ENCODE data around the gene STAT3.

The STAT3 gene

DNA sequence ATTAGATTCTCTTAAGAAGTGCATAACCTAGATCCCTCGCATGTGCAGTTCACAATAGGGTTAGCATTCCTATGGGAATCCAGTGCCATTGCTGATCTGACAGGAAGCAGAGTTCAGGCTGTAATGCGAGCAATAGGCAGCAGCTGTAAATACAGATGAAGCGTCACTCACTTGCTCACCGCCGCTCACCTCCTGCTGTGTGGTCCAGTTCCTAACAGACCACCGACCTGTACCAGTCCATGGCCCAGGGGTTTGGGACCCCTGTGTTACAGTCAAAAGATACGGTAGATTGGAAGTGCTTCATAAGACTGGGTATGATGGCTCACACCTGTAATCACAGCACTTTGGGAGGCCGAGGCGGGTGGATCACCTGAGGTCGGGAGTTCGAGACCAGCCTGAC lies 97.1 kb downstream of the STAT3 start:
- TF ChIP-seq, protein P1, sequence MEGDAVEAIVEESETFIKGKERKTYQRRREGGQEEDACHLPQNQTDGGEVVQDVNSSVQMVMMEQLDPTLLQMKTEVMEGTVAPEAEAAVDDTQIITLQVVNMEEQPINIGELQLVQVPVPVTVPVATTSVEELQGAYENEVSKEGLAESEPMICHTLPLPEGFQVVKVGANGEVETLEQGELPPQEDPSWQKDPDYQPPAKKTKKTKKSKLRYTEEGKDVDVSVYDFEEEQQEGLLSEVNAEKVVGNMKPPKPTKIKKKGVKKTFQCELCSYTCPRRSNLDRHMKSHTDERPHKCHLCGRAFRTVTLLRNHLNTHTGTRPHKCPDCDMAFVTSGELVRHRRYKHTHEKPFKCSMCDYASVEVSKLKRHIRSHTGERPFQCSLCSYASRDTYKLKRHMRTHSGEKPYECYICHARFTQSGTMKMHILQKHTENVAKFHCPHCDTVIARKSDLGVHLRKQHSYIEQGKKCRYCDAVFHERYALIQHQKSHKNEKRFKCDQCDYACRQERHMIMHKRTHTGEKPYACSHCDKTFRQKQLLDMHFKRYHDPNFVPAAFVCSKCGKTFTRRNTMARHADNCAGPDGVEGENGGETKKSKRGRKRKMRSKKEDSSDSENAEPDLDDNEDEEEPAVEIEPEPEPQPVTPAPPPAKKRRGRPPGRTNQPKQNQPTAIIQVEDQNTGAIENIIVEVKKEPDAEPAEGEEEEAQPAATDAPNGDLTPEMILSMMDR (conservative IDR thresholded peaks at IDR 0.05; ENCODE audit: control insufficient read depth, insufficient read depth, low read depth, low read length): no peak
- no peak overlapping the region for H3K4me3 ChIP-seq (ENCODE audit: control insufficient read depth, low read depth, low read length)
- DNase-seq (ENCODE audit: low read depth): no peak

DNA sequence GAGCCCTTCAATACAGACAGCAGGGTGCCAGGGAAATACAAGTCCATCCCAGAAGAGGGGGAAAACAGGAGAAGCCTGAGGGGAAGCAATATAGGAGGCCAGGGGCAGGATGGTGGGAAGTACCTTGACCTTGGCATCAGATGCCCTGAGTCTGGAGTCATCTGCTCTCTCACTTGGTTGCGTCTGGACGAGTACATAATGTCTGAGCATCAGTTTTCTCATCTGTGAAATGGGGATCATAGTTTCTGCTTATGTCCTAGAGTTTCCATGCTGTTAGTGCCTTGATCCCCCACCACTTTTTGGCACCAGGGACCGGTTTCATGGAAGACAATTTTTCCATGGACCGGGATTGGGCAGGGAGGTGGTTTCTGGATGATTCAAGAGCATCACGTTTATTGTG lies 97.7 kb downstream of the STAT3 start:
- TF ChIP-seq, protein P1 (conservative IDR thresholded peaks at IDR 0.05; ENCODE audit: control insufficient read depth, insufficient read depth, low read depth, low read length): no peak
- H3K4me3 ChIP-seq (ENCODE audit: control insufficient read depth, low read depth, low read length): no peak overlapping the region
- no peak for DNase-seq (ENCODE audit: low read depth)

DNA sequence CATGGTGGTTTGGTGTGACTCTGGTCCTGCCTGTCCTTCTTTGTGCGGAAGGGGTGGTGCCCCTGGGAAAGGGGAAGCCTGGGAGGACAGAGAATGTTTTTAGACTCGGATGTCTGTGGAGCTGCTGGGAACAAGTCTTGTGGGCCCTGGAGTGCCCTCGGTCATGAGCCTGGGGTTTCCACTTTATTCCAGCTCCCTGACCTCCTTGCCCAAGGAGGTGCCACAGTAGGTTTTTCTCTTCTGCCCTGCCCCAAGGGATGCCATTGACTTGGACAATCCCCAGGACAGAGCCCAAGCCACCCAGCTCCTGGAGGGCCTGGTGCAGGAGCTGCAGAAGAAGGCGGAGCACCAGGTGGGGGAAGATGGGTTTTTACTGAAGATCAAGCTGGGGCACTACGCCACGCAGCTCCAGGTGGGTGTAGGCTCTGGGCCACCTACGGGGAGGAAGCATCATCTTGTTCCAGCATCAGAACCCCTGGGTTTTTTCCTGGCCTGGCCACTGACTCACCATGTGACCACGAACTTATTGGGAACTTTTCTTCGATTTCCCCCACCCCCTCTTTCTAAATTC lies 98.5 kb downstream of the STAT3 start:
- no peak overlapping the region for H3K4me3 ChIP-seq (ENCODE audit: control insufficient read depth, low read depth, low read length)
- DNase-seq (ENCODE audit: low read depth): no peak
- TF ChIP-seq, protein P1 (conservative IDR thresholded peaks at IDR 0.05; ENCODE audit: control insufficient read depth, insufficient read depth, low read depth, low read length): no peak

DNA sequence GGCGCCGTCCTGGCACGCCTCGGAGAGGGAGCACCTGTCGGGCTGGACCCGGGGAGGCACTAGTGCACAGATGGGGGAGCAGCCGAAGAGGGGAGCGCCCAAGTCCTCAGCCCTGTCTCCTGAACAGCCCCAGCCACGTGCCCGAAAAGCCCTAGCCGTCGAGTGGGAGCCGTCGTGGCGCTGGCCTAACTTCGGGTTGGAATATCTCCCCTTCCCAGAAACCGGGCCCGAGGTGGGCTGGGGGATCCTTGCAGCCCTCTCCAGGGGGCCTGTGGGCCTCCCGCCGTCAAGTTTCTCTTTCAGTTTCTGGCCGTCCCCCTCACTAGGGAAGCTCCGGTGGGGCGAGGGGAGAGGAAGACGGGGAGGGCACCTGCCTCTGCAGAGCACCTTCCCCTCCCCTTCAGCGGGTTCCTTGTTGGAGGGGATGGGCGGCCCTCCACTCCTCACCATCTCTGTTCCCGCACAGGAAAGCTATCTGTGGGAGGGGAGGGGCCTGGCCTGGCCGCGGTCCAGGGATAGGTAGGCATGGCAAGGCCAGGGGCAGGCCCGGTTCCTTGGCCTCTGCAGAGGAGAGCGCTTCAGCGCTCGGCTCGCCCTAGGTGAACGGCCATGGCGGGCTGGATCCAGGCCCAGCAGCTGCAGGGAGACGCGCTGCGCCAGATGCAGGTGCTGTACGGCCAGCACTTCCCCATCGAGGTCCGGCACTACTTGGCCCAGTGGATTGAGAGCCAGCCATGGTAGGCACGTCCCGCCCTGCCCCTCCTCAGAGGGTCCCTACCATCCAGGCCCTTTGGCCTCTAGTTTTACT lies 99.2 kb downstream of the STAT3 start:
- peak overlapping the region; percentile 15 for H3K4me3 ChIP-seq (ENCODE audit: control insufficient read depth, low read depth, low read length)
- TF ChIP-seq, protein P1 (conservative IDR thresholded peaks at IDR 0.05; ENCODE audit: control insufficient read depth, insufficient read depth, low read depth, low read length): no peak
- DNase-seq (ENCODE audit: low read depth): no peak

DNA sequence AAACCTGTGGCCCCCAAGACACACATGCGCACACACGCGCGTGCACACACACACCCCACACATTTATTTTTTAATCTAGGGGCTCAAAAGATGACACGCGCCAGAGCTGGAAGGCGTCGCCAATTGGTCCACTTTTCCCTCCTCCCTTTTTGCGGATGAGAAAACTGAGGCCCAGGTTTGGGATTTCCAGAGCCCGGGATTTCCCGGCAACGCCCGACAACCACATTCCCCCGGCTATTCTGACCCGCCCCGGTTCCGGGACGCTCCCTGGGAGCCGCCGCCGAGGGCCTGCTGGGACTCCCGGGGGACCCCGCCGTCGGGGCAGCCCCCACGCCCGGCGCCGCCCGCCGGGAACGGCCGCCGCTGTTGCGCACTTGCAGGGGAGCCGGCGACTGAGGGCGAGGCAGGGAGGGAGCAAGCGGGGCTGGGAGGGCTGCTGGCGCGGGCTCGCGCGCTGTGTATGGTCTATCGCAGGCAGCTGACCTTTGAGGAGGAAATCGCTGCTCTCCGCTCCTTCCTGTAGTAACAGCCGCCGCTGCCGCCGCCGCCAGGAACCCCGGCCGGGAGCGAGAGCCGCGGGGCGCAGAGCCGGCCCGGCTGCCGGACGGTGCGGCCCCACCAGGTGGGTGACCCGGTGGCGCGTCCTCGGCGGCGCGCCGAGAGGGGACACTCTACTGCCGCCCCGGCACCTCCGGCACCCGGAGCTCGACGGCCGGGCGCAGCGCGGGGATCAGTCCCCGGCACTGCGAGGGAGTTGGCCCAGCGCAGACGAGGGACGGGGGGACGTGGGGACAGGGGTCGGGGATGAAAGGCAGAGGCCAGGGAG lies 100.1 kb downstream of the STAT3 start, which contains the start of gene STAT5A:
Gene STAT5A (plus strand): TSS at position 522 of the 826 bp plus-strand sequence. CDS start 914 bp downstream, outside the sequence.
- peak; percentile 78 for DNase-seq (ENCODE audit: low read depth)
- TF ChIP-seq, protein P1 (conservative IDR thresholded peaks at IDR 0.05; ENCODE audit: control insufficient read depth, insufficient read depth, low read depth, low read length): no peak

DNA sequence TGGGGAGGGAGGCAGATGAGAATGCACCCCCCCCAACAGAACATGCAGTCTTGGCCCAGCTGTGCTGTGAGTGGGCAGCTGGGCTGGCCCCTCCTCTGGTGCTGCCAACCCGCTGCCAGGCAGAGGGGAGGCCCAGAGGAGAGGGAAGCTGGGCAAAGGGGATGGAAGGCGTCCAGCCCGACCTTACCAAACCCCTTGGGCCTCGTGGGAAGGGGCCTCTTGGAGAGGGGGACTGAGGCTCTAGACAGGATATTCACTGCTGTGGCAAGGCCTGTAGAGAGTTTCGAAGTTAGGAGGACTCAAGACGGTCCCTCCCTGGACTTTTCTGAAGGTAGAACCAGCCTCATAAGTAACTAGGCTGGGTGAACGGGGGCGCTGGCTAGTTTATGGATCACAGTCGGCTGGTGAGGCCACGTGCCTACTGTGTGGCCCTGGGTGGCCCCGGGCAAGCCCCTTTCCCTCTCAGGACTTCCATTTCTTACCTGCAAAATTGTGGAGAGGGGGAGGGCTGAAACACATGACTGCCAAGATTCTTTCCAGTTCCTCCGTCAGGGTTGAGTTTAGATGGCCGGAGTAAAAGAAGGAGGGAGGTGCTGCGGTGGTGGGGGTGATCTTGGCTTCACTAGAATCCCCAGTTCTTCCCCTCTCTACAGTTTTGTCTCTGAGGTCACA lies 100.8 kb downstream of the STAT3 start:
- peak; percentile 31 for DNase-seq (ENCODE audit: low read depth)
- peak overlapping the region; percentile 44 for H3K4me3 ChIP-seq (ENCODE audit: control insufficient read depth, low read depth, low read length)
- TF ChIP-seq, protein P1 (conservative IDR thresholded peaks at IDR 0.05; ENCODE audit: control insufficient read depth, insufficient read depth, low read depth, low read length): no peak

More for the DNA sequence above, 100.1 kb downstream of the STAT3 start, which contains the start of gene STAT5A:
- H3K4me3 ChIP-seq (ENCODE audit: control insufficient read depth, low read depth, low read length): peak within 1 kb of the TSS; percentile 44

All from fibroblast of mammary gland (primary cell).